Psoas muscle (tissue), 8 donors: ENCODE data around the gene MAST2. TPM values are rescaled to one million over a fixed set of nuclear protein-coding genes. Genes with fewer than 3 reads are reported as not detected.

ENCODE experiments used
- ATAC-seq, 4 donors: fragments of 200-7000 bp; cut with Tn5 transposase; one replicate each; pipeline ENCODE4 v1.9.1; 2020; ENCODE audit warnings: moderate library complexity in 3 of 4, mild to moderate bottlenecking in 2 of 4
- DNase-seq, 2 donors: peaks; one replicate each; pipeline ENCODE4 v3.0.0-alpha.2; 2020
- H3K27ac ChIP-seq: fragments of 200-600 bp; one replicate; pipeline ENCODE4 v1.8.0; 2022
- H3K27me3 ChIP-seq, 3 donors: fragments of 200-600 bp in 1 of 3; one replicate each; pipeline versions ENCODE4 v1.6.1 to v1.8.0; 2013 to 2022; ENCODE audit warnings: low read length in 2 of 3, mild to moderate bottlenecking in 2 of 3, moderate library complexity in 1 of 3; ENCODE audit not compliant: insufficient read depth in 3 of 3
- H3K36me3 ChIP-seq, 2 donors: fragments of 200-600 bp in 1 of 2; one replicate each; pipeline versions ENCODE4 v1.6.1 to v1.8.0; 2013 to 2022; ENCODE audit warnings: low read depth in 1 of 2, mild to moderate bottlenecking in 1 of 2, moderate library complexity in 1 of 2; ENCODE audit not compliant: insufficient read depth in 1 of 2
- H3K4me1 ChIP-seq: fragments of 200-600 bp; one replicate; pipeline ENCODE4 v1.8.0; 2022
- H3K4me3 ChIP-seq: fragments of 200-600 bp; one replicate; pipeline ENCODE4 v1.8.0; 2022; ENCODE audit warnings: mild to moderate bottlenecking
- H3K9me3 ChIP-seq: fragments of 200-600 bp; one replicate; pipeline ENCODE4 v1.8.0; 2022
- CTCF ChIP-seq: fragments of 200-600 bp; IDR thresholded peaks from one replicate; pipeline ENCODE4 v1.8.0; 2022; ENCODE audit warnings: antibody characterized with exemption
- WGBS, 3 donors: extraction: QIAGEN DNeasy Blood & Tissue Kit; methylation state at CpG; one replicate each; pipeline versions ENCODE4 v1.1.6 to v1.1.7; 2013; 5-methylcytosine and 5-hydroxymethylcytosine counted together
- intact Hi-C, 2 donors: fragments of 100-400 bp; cut with DNase I; formaldehyde crosslinking; loops; one replicate each; pipeline versions ENCODE4 v1.11.0 to v1.14.2; 2022
- polyA plus RNA-seq, 3 donors: library from polyadenylated mRNA; stranded (reverse); fragments of 200-250 nt; gene quantifications; one replicate each; pipeline ENCODE4 v1.2.3, GENCODE V29; 2013
- total RNA-seq, 4 donors: library from RNA; stranded (reverse); fragmentation: NEBNext Ultra II Directional in 2 of 4; extraction: Animal tissue kit (Norgen Biotek cat#: 25700) in 2 of 4; gene quantifications; one replicate each; pipeline versions ENCODE4 v1.2.1 to v1.2.4, GENCODE V29; 2021 to 2023
- donor health status: healthy with polysubstance abuse.
- donor health status: DM: no; HTN: no; CAD: no; lungs with moderate emphysema.
- donor health status: Bipolar disorder and iron deficiency.
- donor health status: healthy.
- donor health status: DM: yes; HTN: yes; CAD: no.
- donor health status: DM: no; HTN: no; CAD: no.
- donor health status: DM: no; HTN: no; CAD: no.
- donor health status: DM: yes; HTN: yes; CAD: no.

Gene MAST2
- total and polyA plus RNA-seq, 7 donors: 97.8 to 266 (median 159) TPM

GRCh38 chr1:46061146-46061545, 257.7 kb downstream of the MAST2 start:
- Histone ChIP-seq H3K36me3 (peaks cover 3 to 52% of the 10 kb centered on the region in 2 donors), H3K4me3 (no peak overlapping the region), H3K27ac (no peak overlapping the region), H3K9me3 (no peaks in the 10 kb centered on the region), H3K4me1 (no peaks in the 10 kb centered on the region), H3K27me3 (no peaks in the 10 kb centered on the region)
- DNase-seq (no peak), ATAC-seq (no peak)
- intact Hi-C loops: no loop called here
- TF ChIP-seq CTCF: no peak
- WGBS, 3 donors: 63 to 78% (median 65%) methylated on average over 3 of the region's 3 CpGs

- DNase-seq (no peak), ATAC-seq (no peak)
- WGBS, 3 donors: 66 to 78% (median 70%) methylated on average over 4 of the region's 4 CpGs
- Histone ChIP-seq H3K27ac (no peak overlapping the region), H3K36me3 (peaks cover 3 to 51% of the 10 kb centered on the region in 2 donors), H3K4me3 (no peak overlapping the region), H3K27me3 (no peaks in the 10 kb centered on the region), H3K9me3 (no peaks in the 10 kb centered on the region), H3K4me1 (no peaks in the 10 kb centered on the region)
- intact Hi-C loops: no loop called here
- TF ChIP-seq CTCF: no peak
These were observed 259.4 kb downstream of the MAST2 start for GRCh38 chr1:46062651-46063319.

- Histone ChIP-seq H3K36me3 (peaks cover 3 to 41% of the 10 kb centered on the region in 2 donors), H3K27me3 (no peaks in the 10 kb centered on the region), H3K9me3 (no peaks in the 10 kb centered on the region), H3K27ac (no peak overlapping the region), H3K4me1 (no peaks in the 10 kb centered on the region), H3K4me3 (no peak overlapping the region)
- TF ChIP-seq CTCF: no peak
- ATAC-seq: no peak
- 95 to 98% (median 97%) methylated on average over 1 of the region's 1 CpG for WGBS, 3 donors
- no peak for DNase-seq
- intact Hi-C loops: loop anchor here in 1 of 2 donors (5.0 kb wide), 1 partner anchor 58 kb away; no protein-coding TSS in a partner anchor
These were observed 261.3 kb downstream of the MAST2 start for GRCh38 chr1:46064708-46065107.

- Histone ChIP-seq H3K4me1 (no peaks in the 10 kb centered on the region), H3K4me3 (no peak overlapping the region), H3K27me3 (no peaks in the 10 kb centered on the region), H3K36me3 (peaks cover 3 to 41% of the 10 kb centered on the region in 2 donors), H3K9me3 (no peaks in the 10 kb centered on the region), H3K27ac (no peak overlapping the region)
- ATAC-seq: no peak
- no peak for DNase-seq
- TF ChIP-seq CTCF: no peak
- intact Hi-C loops: loop anchor here in 1 of 2 donors (5.0 kb wide), 1 partner anchor 57 kb away; no protein-coding TSS in a partner anchor
These were observed 262.0 kb downstream of the MAST2 start for GRCh38 chr1:46065405-46065804.

DNA sequence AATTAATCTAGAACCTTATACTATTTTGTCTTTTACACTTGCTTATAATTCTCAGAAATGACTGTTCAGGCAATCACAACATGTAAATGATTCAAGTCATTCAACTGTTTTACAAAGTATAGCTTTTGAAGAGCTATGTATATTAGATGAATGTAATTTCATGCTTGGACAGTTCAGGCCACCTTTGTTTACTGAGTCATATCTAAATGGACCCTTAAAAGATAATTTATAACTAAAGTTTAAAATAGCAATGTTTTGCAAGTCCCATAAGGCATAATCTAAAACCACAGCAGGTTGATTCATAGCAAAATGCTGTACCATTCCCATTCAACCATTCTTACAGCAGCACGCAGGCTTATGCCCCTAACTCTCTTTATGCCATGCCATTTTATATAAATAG, 264.2 kb downstream of the MAST2 start:
- WGBS, 3 donors: 93 to 98% (median 97%) methylated on average over 1 of the region's 1 CpG
- TF ChIP-seq CTCF: no peak
- Histone ChIP-seq H3K9me3 (no peaks in the 10 kb centered on the region), H3K4me1 (no peaks in the 10 kb centered on the region), H3K27me3 (no peaks in the 10 kb centered on the region), H3K36me3 (peaks cover 3 to 30% of the 10 kb centered on the region in 2 donors), H3K4me3 (no peak overlapping the region), H3K27ac (no peak overlapping the region)
- intact Hi-C loops: loop anchor here in 1 of 2 donors (5.0 kb wide), 1 partner anchor 55 kb away; no protein-coding TSS in a partner anchor
- DNase-seq: no peak
- ATAC-seq: no peak
